HCT116 (cell line): Measurements from ENCODE around the gene GBE1. TPM values are rescaled to one million over a fixed set of nuclear protein-coding genes. Genes with fewer than 3 reads are reported as not detected.

ENCODE experiments used
- ATAC-seq: fragments of 200-7000 bp; cut with Tn5 transposase; 2 replicates; pipeline ENCODE4 v1.9.1; 2020; ENCODE audit warnings: mild to moderate bottlenecking, moderate library complexity
- BruUV-seq: library from RNA; stranded (reverse); fragments of 400-500 nt; replicated peaks from 2 replicates; lab custom pipeline; 2021; lab: Mats Ljungman, UMichigan
- CTCF ChIA-PET: fragments of 300-600 bp; sonication (Branson Sonifier 250); formaldehyde crosslinking; loops from one replicate; lab custom pipeline; 2021; ENCODE audit warnings: antibody characterized with exemption; lab: Charles Lee
- POLR2A ChIA-PET: fragments of 300-600, 350-600 bp; sonication (Branson Sonifier 250); formaldehyde crosslinking; loops from one replicate; lab custom pipeline; 2021; ENCODE audit warnings: antibody characterized with exemption; lab: Charles Lee
- RAD21 ChIA-PET, 2 experiments: fragments of 300-600 bp; sonication (Branson Sonifier 250); formaldehyde crosslinking; loops; one replicate each; lab custom pipeline; 2023; ENCODE audit warnings: low total read pairs in 2 of 2; ENCODE audit not compliant: uncharacterized antibody in 2 of 2, unreplicated experiment in 2 of 2, low non-redundant PET in 1 of 2; lab: Charles Lee
- DNase-seq: peaks from one replicate; pipeline ENCODE4 v3.0.0-alpha.2; 2010; ENCODE audit warnings: low read depth, low spot score
- H2AFZ ChIP-seq: fragments of 200-600 bp; shearing (Covaris generic), sonication (generic); 2 replicates; pipeline ENCODE4 v1.6.1; 2017; ENCODE audit warnings: low read depth, mixed run types, mixed read lengths, antibody characterized with exemption, low read length; ENCODE audit not compliant: poor library complexity, severe bottlenecking
- H3K27ac ChIP-seq: 2 replicates; pipeline ENCODE4 v1.5.1; 2012; ENCODE audit warnings: low read depth, low read length
- H3K27me3 ChIP-seq: fragments of 200-600 bp; sonication (generic); 2 replicates; pipeline ENCODE4 v1.6.1; 2016; ENCODE audit warnings: mixed run types, low read length, mixed read lengths; ENCODE audit not compliant: insufficient read depth
- H3K36me3 ChIP-seq, 2 experiments: fragments of 200-500 bp in 1 of 2; fragments of 200-600 bp in 1 of 2; sonication (Bioruptor generic) in 1 of 2; sonication (generic) in 1 of 2; 2 replicates each; pipeline versions ENCODE4 v1.5.1 to v1.6.1; 2014 to 2016; ENCODE audit warnings: low read length in 2 of 2, inconsistent platforms in 1 of 2, mixed read lengths in 1 of 2, mixed run types in 1 of 2; ENCODE audit not compliant: insufficient read depth in 2 of 2, control insufficient read depth in 1 of 2
- H3K4me1 ChIP-seq, 2 experiments: fragments of 200-600 bp in 1 of 2; sonication (generic) in 1 of 2; 2 replicates each; pipeline versions ENCODE4 v1.5.1 to v1.6.1; 2012 to 2017; ENCODE audit warnings: low read length in 2 of 2, inconsistent platforms in 1 of 2, mild to moderate bottlenecking in 1 of 2, mixed read lengths in 1 of 2, mixed run types in 1 of 2, moderate library complexity in 1 of 2; ENCODE audit not compliant: insufficient read depth in 2 of 2, control insufficient read depth in 1 of 2
- H3K4me2 ChIP-seq: fragments of 200-600 bp; sonication (generic); 2 replicates; pipeline ENCODE4 v1.6.1; 2017; ENCODE audit warnings: mixed run types, low read length, mixed read lengths
- H3K4me3 ChIP-seq, 2 experiments: fragments of 200-600 bp in 1 of 2; sonication (generic) in 1 of 2; replicated peaks in 1 of 2; 2 replicates each; pipeline ENCODE4 v1.5.1; 2011 to 2016; ENCODE audit warnings: low read length in 2 of 2, control low read depth in 1 of 2, low read depth in 1 of 2, mild to moderate bottlenecking in 1 of 2, mixed read lengths in 1 of 2, mixed run types in 1 of 2
- H3K79me2 ChIP-seq: fragments of 200-600 bp; sonication (generic); 2 replicates; pipeline ENCODE4 v1.6.1; 2017; ENCODE audit warnings: mild to moderate bottlenecking, mixed run types, low read length, moderate library complexity, mixed read lengths; ENCODE audit not compliant: insufficient read depth
- H3K9ac ChIP-seq: fragments of 200-600 bp; sonication (generic); 2 replicates; pipeline ENCODE4 v1.6.1; 2016; ENCODE audit warnings: low read length, mixed read lengths
- H3K9me2 ChIP-seq: fragments of 200-600 bp; sonication (generic), shearing (Covaris generic); 2 replicates; pipeline ENCODE4 v1.6.1; 2017; ENCODE audit warnings: mixed run types, mild to moderate bottlenecking, moderate library complexity; ENCODE audit not compliant: insufficient read depth
- H3K9me3 ChIP-seq, 2 experiments: fragments of 200-500 bp in 1 of 2; fragments of 200-600 bp in 1 of 2; sonication (Bioruptor generic) in 1 of 2; sonication (generic) in 1 of 2; 2 replicates each; pipeline ENCODE4 v1.6.1; 2014 to 2017; ENCODE audit warnings: low read length in 2 of 2, mixed read lengths in 2 of 2, inconsistent platforms in 1 of 2, low read depth in 1 of 2, mild to moderate bottlenecking in 1 of 2, mixed run types in 1 of 2, moderate library complexity in 1 of 2; ENCODE audit not compliant: control insufficient read depth in 1 of 2, insufficient read depth in 1 of 2
- H4K20me1 ChIP-seq: fragments of 200-600 bp; sonication (generic), shearing (Covaris generic); 2 replicates; pipeline ENCODE4 v1.6.1; 2017; ENCODE audit warnings: mixed run types, mild to moderate bottlenecking, moderate library complexity; ENCODE audit not compliant: insufficient read depth
- ATF3 ChIP-seq: IDR thresholded peaks from 2 replicates; pipeline ENCODE4 v1.6.1; 2012
- CEBPB ChIP-seq: IDR thresholded peaks from 2 replicates; pipeline ENCODE4 v1.6.1; 2012; ENCODE audit warnings: low read depth
- ELF1 ChIP-seq: IDR thresholded peaks from 2 replicates; pipeline ENCODE4 v1.6.1; 2012; ENCODE audit warnings: low read depth, borderline replicate concordance
- EZH2 ChIP-seq: fragments of 200-600 bp; sonication (generic); IDR thresholded peaks from 2 replicates; pipeline ENCODE4 v1.6.1; 2017; ENCODE audit warnings: antibody characterized with exemption, mixed run types
- EZH2phosphoT487 ChIP-seq: fragments of 200-600 bp; IDR thresholded peaks from 2 replicates; pipeline ENCODE4 v1.6.1; 2018; ENCODE audit warnings: antibody characterized with exemption, borderline replicate concordance
- FOSL1 ChIP-seq: IDR thresholded peaks from 2 replicates; pipeline ENCODE4 v1.6.1; 2012; ENCODE audit warnings: low read depth
- JUND ChIP-seq: IDR thresholded peaks from 2 replicates; pipeline ENCODE4 v1.6.1; 2012
- POLR2AphosphoS5 ChIP-seq: IDR thresholded peaks from 2 replicates; pipeline ENCODE4 v1.6.1; 2011; ENCODE audit warnings: mild to moderate bottlenecking, low read depth, low read length, moderate library complexity
- RAD21 ChIP-seq: IDR thresholded peaks from 2 replicates; pipeline ENCODE4 v1.6.1; 2012; ENCODE audit warnings: low read depth, mild to moderate bottlenecking
- SP1 ChIP-seq: IDR thresholded peaks from 2 replicates; pipeline ENCODE4 v1.6.1; 2012; ENCODE audit warnings: low read depth
- TCF7L2 ChIP-seq: IDR thresholded peaks from 2 replicates; pipeline ENCODE4 v1.7.0; 2011; ENCODE audit warnings: borderline replicate concordance, inconsistent platforms; ENCODE audit not compliant: insufficient read depth, insufficient read length; ENCODE audit errors: extremely low read depth
- YY1 ChIP-seq: IDR thresholded peaks from 2 replicates; pipeline ENCODE4 v1.6.1; 2011; ENCODE audit warnings: low read length, low read depth, moderate library complexity, mild to moderate bottlenecking; ENCODE audit not compliant: insufficient replicate concordance; ENCODE audit errors: extremely low read depth
- ZBTB33 ChIP-seq: IDR thresholded peaks from 2 replicates; pipeline ENCODE4 v1.6.1; 2011; ENCODE audit warnings: mild to moderate bottlenecking, low read length, moderate library complexity; ENCODE audit not compliant: insufficient replicate concordance; ENCODE audit errors: extremely low read depth
- ZFX ChIP-seq: fragments of 450-650 bp; IDR thresholded peaks from 2 replicates; pipeline ENCODE4 v1.6.1; 2017
- ZNF274 ChIP-seq: fragments of 200-500 bp; sonication (Bioruptor generic); IDR thresholded peaks from 2 replicates; pipeline ENCODE4 v1.6.1; 2014; ENCODE audit warnings: mild to moderate bottlenecking, low read depth, low read length, inconsistent platforms
- intact Hi-C: fragments of 100-400 bp; cut with micrococcal nuclease; formaldehyde crosslinking; loops from 2 replicates; pipeline ENCODE4 v1.10.0; 2022
- total RNA-seq: library from RNA; stranded (reverse); gene quantifications from one replicate; pipeline ENCODE4 v1.2.1, GENCODE V29; 2021; ENCODE audit not compliant: unreplicated experiment
- TF ChIP-seq, protein P1 (sequence below): IDR thresholded peaks from 2 replicates; pipeline ENCODE4 v1.6.1; 2012; ENCODE audit warnings: low read depth
- TF ChIP-seq, protein P2 (sequence below), 3 experiments: fragments of 200-600 bp in 1 of 3; sonication (generic) in 1 of 3; IDR thresholded peaks in 2 of 3; conservative IDR thresholded peaks in 1 of 3; 2 replicates each; pipeline ENCODE4 v1.5.1; 2012 to 2017; ENCODE audit warnings: low read depth in 2 of 3, low read length in 2 of 3, antibody characterized with exemption in 1 of 3, borderline replicate concordance in 1 of 3, control low read depth in 1 of 3, mild to moderate bottlenecking in 1 of 3, mixed read lengths in 1 of 3, mixed run types in 1 of 3, moderate library complexity in 1 of 3; ENCODE audit not compliant: insufficient read depth in 1 of 3
- TF ChIP-seq, protein P3 (sequence below): IDR thresholded peaks from 2 replicates; pipeline ENCODE4 v1.6.1; 2012

The GBE1 gene
- total RNA-seq, 1 experiment from 2014 or later, result 27.7 TPM

- Histone ChIP-seq H3K27ac (no peak overlapping the region), H4K20me1 (no peaks in the 10 kb centered on the region), H3K4me1 (no peaks in the 10 kb centered on the region), H3K4me3 (no peak overlapping the region), H3K9ac (no peak overlapping the region), H3K9me3 (no peaks in the 10 kb centered on the region), H3K27me3 (peaks cover 18% of the 10 kb centered on the region), H3K4me2 (no peak overlapping the region), H3K9me2 (no peaks in the 10 kb centered on the region), H3K79me2 (no peaks in the 10 kb centered on the region), H2AFZ (no peak overlapping the region), H3K36me3 (no peaks in the 10 kb centered on the region)
- CTCF ChIA-PET, result no interaction called here
- RAD21 ChIA-PET, result no interaction called here
- DNase-seq (no peak), ATAC-seq (no peak)
- BruUV-seq, result no TSS peak
- TF ChIP-seq TCF7L2, result no peak
- TF ChIP-seq, protein P1, sequence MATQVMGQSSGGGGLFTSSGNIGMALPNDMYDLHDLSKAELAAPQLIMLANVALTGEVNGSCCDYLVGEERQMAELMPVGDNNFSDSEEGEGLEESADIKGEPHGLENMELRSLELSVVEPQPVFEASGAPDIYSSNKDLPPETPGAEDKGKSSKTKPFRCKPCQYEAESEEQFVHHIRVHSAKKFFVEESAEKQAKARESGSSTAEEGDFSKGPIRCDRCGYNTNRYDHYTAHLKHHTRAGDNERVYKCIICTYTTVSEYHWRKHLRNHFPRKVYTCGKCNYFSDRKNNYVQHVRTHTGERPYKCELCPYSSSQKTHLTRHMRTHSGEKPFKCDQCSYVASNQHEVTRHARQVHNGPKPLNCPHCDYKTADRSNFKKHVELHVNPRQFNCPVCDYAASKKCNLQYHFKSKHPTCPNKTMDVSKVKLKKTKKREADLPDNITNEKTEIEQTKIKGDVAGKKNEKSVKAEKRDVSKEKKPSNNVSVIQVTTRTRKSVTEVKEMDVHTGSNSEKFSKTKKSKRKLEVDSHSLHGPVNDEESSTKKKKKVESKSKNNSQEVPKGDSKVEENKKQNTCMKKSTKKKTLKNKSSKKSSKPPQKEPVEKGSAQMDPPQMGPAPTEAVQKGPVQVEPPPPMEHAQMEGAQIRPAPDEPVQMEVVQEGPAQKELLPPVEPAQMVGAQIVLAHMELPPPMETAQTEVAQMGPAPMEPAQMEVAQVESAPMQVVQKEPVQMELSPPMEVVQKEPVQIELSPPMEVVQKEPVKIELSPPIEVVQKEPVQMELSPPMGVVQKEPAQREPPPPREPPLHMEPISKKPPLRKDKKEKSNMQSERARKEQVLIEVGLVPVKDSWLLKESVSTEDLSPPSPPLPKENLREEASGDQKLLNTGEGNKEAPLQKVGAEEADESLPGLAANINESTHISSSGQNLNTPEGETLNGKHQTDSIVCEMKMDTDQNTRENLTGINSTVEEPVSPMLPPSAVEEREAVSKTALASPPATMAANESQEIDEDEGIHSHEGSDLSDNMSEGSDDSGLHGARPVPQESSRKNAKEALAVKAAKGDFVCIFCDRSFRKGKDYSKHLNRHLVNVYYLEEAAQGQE, result no peak
- TF ChIP-seq SP1, result no peak
- TF ChIP-seq FOSL1, result no peak
- no peak for TF ChIP-seq CEBPB
- TF ChIP-seq EZH2, result no peak
- TF ChIP-seq, protein P2, sequence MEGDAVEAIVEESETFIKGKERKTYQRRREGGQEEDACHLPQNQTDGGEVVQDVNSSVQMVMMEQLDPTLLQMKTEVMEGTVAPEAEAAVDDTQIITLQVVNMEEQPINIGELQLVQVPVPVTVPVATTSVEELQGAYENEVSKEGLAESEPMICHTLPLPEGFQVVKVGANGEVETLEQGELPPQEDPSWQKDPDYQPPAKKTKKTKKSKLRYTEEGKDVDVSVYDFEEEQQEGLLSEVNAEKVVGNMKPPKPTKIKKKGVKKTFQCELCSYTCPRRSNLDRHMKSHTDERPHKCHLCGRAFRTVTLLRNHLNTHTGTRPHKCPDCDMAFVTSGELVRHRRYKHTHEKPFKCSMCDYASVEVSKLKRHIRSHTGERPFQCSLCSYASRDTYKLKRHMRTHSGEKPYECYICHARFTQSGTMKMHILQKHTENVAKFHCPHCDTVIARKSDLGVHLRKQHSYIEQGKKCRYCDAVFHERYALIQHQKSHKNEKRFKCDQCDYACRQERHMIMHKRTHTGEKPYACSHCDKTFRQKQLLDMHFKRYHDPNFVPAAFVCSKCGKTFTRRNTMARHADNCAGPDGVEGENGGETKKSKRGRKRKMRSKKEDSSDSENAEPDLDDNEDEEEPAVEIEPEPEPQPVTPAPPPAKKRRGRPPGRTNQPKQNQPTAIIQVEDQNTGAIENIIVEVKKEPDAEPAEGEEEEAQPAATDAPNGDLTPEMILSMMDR (IDR thresholded peaks at IDR 0.05 in 2 of 3, conservative IDR thresholded peaks at IDR 0.05 in 1 of 3; ENCODE audit: borderline replicate concordance in 1 of 3, insufficient read depth in 1 of 3, low read depth in 2 of 3, low read length in 2 of 3), result no peak
- no peak for TF ChIP-seq ZNF274
- TF ChIP-seq RAD21, result no peak
- no peak for TF ChIP-seq EZH2phosphoT487
- no peak for TF ChIP-seq ELF1
- no peak for TF ChIP-seq ZBTB33
- no peak for TF ChIP-seq POLR2AphosphoS5
- no peak for TF ChIP-seq JUND
- no peak for TF ChIP-seq ZFX
- TF ChIP-seq ATF3, result no peak
- no peak for TF ChIP-seq YY1
- TF ChIP-seq, protein P3, sequence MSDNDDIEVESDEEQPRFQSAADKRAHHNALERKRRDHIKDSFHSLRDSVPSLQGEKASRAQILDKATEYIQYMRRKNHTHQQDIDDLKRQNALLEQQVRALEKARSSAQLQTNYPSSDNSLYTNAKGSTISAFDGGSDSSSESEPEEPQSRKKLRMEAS, result no peak
- intact Hi-C loops, result no loop called here
- POLR2A ChIA-PET, result no interaction called here
These were observed 309.0 kb downstream of the GBE1 start for GRCh38 chr3:81452418-81452817.
